Measurements from ENCODE around the gene C1QC.

C1QC gene

DNA sequence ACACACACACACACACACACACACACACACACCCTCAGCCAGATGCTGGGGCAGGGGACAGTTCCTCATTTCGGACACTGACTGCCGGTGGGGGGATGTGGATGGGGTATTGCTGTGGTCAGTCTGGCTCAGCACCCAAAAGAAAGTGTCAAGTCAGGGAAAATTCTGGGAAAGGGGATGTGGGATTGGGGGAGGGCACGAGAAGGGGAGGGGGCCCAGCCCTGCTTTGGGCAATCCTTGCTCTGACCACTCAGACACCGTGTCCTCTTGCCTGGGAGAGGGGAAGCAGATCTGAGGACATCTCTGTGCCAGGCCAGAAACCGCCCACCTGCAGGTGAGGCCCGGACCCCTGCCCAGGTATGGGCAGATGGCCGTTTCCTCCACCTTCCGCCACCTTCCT, at the start of gene C1QC:
TSS of gene C1QC (plus strand) at position 253 of the 400 bp plus-strand sequence. CDS start 391 bp downstream, outside the sequence.
- DNase-seq (ENCODE audit: low read depth), result no peak

DNA sequence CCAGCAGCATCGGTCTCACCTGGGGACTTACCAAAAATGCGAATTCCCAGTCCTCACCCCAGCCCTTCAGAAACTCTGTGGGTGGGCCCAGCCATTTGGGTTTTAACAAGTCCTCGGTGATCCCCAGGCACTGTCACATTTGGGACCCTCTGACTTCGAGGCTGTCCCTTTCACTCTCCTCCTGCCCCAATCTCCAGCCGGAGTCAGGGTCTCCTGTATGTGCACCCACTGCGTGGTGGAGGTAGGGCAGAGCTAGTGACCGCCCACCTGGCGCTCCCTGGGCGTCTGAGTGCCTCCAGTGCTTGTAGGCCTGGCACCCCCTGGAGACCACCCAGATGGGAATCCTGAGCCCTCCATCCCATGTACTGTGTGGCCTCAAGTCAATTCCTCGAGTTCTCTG, 49.0 kb upstream of the C1QC start:
- DNase-seq (ENCODE audit: low read depth), result no peak

GRCh38 chr1:22595108-22595507, 48.3 kb upstream of the C1QC start:
- DNase-seq (ENCODE audit: low read depth), result no peak

- DNase-seq (ENCODE audit: low read depth), result no peak
Measured at GRCh38 chr1:22597301-22597965, 46.0 kb upstream of the C1QC start.

DNA sequence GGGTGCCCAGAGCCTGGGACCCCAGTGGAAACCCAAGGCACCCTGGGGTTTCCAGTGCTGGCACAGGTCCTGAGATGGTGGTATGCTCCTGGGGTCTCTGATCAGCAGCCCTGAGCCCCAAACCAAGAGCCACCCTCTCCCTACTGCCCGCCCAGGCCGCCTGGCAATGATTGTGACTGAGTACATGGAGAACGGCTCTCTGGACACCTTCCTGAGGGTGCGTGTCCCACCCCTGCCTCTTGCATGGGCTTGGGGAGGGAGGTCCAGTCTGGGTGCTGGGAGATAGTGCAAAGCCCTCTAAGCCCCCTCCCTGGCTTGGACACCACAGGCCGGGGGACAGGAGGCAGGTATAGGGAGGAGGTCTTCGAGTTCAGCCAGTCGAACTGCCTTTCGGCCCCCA, 45.4 kb upstream of the C1QC start:
- DNase-seq (ENCODE audit: low read depth), result no peak

DNA sequence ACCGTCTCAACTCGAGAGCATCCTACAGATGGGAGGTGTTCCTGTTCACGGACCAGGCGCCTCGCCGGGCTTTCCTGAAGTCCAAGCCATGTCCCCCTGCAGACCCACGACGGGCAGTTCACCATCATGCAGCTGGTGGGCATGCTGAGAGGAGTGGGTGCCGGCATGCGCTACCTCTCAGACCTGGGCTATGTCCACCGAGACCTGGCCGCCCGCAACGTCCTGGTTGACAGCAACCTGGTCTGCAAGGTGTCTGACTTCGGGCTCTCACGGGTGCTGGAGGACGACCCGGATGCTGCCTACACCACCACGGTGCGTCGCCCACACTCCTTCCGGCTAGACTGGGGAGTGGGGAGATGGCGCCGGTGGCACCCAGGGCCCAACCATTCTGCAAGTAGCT, 44.7 kb upstream of the C1QC start:
- no peak for DNase-seq (ENCODE audit: low read depth)

DNA sequence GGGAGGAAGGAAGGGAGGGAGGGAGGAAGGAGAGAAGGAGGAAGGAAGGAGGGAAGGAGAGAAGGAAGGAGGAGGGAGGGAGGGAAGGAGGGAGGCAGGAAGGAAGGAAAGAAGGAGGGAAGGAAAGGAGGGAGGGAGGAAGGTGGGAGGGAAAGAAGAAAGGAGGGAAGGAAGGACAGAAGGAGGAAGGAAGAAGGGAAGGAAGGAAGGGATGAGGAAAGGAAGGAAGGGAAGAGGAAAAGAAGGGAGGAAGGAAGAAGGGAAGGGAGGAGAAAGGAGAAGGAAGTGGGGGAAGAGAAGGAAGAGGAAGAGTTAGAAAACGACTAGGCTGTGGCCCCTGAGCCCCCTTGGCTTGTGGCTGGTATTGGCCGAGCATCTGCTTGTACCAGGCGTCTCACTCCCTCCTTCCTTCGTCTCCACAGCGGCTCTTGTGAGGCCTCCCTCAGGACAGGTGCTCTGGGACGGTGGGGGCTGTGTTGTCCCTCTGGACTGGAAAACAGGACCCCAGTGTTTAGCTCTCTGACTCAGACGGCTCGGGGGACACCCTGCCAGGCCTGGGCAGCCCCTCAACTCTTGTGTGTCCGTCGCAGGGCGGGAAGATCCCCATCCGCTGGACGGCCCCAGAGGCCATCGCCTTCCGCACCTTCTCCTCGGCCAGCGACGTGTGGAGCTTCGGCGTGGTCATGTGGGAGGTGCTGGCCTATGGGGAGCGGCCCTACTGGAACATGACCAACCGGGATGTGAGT, 43.2 kb upstream of the C1QC start:
- no peak for DNase-seq (ENCODE audit: low read depth)

DNA sequence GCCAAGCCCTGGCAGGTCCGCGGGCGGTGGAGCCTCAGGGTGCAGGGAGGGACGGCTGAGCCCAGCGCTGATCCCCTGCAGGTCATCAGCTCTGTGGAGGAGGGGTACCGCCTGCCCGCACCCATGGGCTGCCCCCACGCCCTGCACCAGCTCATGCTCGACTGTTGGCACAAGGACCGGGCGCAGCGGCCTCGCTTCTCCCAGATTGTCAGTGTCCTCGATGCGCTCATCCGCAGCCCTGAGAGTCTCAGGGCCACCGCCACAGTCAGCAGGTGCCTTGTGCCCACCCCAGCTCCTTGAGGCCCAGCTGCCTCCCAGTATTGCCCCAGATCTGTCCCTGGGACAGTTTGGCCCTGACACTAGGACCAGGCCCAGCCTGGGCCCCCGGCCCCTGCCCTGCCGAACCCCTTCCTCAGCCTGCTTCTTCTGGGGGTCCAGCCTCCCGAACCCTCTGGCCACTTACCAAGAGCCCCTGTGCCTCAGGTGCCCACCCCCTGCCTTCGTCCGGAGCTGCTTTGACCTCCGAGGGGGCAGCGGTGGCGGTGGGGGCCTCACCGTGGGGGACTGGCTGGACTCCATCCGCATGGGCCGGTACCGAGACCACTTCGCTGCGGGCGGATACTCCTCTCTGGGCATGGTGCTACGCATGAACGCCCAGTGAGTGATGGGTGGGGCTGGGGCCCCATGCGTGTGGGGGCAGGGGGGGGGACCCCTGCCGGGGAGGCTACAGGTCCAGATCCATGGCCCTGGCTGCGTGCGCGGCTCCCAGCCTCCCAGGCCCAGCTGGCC, 42.4 kb upstream of the C1QC start:
- DNase-seq (ENCODE audit: low read depth), result no peak

DNA sequence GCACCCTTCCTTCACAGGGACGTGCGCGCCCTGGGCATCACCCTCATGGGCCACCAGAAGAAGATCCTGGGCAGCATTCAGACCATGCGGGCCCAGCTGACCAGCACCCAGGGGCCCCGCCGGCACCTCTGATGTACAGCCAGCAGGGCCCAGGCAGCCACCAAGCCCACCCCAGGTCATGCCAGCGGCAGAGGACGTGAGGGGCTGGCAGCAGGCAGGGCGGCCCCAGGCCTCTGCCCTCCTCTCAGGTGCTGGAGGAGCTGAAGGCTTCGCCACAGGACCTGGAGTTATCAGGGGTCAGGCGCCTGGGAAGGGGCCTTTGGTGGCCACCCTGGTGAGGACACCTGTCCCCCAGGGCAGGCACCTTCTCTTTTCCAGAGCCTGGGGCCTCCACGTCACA, 41.8 kb upstream of the C1QC start:
- no peak for DNase-seq (ENCODE audit: low read depth)

DNA sequence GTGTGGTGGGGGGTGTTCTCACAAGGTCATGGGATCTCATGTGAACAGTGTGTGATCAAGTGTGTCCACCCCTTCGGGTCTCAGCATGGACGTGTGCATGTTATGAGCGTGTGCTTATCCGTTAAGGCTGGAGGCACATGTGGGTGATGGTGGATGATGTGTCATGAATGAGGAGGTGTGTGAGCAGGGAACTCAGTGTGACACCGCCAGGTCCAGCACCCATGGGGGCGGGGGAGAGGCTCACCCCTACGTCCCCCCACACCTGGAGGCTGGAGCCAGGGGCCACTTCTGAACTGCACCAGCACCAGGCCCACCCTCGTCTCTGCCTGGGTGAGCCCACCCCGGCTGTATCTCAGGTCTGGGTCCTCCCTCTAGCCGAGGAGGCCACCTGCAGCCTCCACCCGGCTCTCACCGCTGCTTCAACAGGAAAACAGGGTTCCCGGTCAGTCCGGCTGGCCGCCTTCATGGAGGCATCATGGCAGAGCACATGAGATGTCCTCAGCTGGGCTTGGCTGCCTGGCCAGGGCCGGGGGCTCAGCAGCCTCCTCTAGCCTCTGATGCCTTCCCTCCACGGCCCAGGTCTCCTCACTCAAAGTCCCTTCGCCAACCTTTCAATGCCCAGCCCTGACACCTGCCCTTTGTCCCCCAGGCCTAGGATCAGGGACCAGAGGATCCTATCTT, 41.2 kb upstream of the C1QC start:
- no peak for DNase-seq (ENCODE audit: low read depth)

DNA sequence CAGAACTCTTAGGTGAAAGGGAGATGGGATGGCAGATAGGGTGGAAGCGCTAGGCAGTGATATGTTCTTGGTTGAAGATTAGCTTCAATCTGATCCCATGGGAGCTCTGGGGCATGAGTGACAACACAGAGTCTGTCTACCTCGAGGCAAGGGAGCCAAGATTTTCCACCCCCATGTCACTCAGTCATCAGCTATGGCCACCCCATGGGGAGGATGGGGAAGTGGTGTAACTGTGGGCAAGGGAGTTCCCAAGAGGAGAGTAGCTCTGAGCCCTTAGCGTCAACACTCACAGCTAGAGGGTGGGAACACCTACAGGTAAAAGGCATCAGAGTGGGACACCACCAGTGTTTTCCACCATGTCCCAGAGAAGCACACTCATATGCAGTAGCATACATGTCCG, 37.3 kb upstream of the C1QC start:
- DNase-seq (ENCODE audit: low read depth), result no peak

GRCh38 chr1:22607154-22607553, 36.3 kb upstream of the C1QC start:
- DNase-seq (ENCODE audit: low read depth), result no peak

DNA sequence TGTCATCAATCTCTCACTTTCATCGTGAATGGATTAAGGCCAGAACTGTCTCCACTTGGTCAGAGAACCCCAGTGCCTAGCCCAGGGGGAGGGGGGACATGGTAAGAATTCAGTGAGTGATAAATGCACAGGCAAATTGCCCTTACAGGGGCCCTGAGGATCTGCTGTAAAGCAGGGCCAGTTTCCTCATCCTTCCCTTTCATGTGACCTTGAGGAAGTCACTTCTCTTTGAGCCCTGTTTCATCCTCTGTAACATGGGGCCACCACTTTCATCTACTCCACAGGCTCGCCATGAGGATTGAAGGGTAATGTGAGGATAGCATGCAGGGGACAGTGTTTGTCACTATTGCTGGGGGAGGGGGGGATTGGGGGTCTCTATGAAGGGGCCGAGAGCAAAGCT, 35.1 kb upstream of the C1QC start:
- DNase-seq (ENCODE audit: low read depth), result no peak

DNA sequence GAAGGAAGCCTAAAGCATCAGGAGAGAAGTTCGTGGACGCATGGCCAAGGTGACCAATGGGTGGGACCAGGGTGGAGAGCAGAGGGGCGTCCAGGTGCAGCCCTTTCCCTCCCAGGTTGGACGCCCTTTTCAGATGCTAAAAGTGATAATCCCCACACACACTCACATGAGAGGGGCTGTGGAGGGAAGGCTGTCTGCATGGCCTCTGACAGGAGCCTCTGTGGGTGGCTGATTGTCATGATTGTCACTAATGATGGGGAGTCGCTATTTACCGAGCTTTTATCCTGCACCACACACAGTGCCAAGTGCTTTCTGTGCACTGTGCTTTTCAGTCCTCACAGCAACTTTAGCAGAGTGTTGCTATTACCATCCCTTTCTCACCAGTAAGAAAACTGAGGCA, 34.1 kb upstream of the C1QC start:
- DNase-seq (ENCODE audit: low read depth), result no peak

GRCh38 chr1:22611530-22611947, 31.9 kb upstream of the C1QC start:
- DNase-seq (ENCODE audit: low read depth), result no peak

DNA sequence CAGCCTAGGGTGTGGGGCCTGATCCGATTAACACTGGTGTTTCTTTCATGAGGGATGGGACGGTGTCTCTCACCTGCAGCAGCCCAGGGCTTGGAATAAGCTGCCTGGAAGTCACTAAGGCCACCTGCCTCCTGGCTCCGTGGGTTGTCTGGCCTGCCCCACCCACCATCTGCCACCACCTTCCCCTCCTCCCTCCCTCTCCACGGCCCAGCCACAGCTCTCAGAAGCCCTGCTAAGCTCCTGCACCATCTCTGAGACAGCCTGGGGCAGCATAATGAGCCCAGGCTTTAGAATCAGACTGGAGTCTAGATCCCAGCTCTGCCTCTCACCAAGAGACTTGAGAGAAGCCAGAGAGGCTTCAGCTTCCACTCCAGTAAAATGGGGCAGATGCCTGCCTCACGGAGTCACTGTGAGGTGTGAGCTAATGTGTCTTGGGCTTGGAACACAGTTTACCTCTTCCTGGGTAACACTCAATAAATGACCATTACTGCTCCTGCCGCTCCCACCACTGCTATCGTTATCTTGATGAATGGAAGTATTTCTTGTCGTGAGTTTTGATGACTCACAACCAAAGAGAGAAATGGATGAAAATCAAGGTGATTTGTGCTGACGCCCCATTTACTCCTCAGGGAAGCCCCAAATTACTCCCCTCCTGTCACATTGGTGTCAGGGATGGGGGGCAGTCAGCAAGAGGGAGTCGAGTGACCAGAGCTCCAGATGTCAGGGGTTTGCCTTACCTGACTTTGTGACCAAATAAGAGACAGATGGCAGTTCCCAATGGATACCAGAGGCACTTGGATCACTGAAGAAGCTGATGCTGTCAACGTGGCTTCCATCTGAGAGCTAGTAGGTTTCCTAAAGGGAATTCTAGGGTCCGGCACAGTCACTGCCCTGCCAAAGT, 30.5 kb upstream of the C1QC start:
- DNase-seq (ENCODE audit: low read depth), result no peak

- DNase-seq (ENCODE audit: low read depth), result no peak
Measured at GRCh38 chr1:22613572-22613918, 29.9 kb upstream of the C1QC start.

GRCh38 chr1:22613951-22614350, 29.5 kb upstream of the C1QC start:
- DNase-seq (ENCODE audit: low read depth), result no peak

- no peak for DNase-seq (ENCODE audit: low read depth)
Measured at GRCh38 chr1:22615886-22616285, 27.5 kb upstream of the C1QC start.

GRCh38 chr1:22616571-22616970, 26.9 kb upstream of the C1QC start:
- no peak for DNase-seq (ENCODE audit: low read depth)

GRCh38 chr1:22618056-22618455, 25.4 kb upstream of the C1QC start:
- DNase-seq (ENCODE audit: low read depth), result no peak

DNA sequence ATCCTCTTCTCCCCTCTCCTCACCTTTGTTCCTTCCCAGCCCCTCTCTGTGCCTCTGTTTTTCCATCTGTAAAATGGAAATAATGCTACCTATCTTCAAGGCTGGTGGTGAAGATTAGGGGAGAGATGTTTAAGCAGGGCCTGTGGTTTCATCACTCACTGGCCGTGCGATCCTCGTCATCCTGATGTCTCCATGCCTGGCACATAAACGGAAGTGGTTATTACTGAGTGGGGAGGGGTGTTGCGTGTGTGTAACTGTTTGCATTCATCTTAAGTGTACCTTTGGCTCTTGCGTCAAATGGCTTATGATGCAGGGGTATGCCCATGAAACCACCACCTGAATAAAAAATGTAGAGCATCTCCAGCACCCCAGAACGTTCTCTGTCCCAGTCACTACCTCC, 24.2 kb upstream of the C1QC start:
- DNase-seq (ENCODE audit: low read depth), result no peak

Data from GM04503 (cell line).